Retinal pigment epithelial cell (primary cell): ENCODE data around the gene AIMP1.
A peak's percentile ranks its signal among the peaks of the same experiment; 100 is the strongest.

Experiments
- DNase-seq: peaks from one replicate; pipeline ENCODE4 v3.0.0-alpha.2; 2010; ENCODE audit warnings: low read depth
- H3K4me3 ChIP-seq: 2 replicates; pipeline ENCODE4 v1.5.1; 2011; ENCODE audit warnings: mild to moderate bottlenecking, low read length, control low read depth, moderate library complexity
- CTCF ChIP-seq: conservative IDR thresholded peaks from 2 replicates; pipeline ENCODE4 v1.5.1; 2011; ENCODE audit warnings: low read depth, low read length, control low read depth, inconsistent platforms

AIMP1 gene

GRCh38 chr4:106362086-106362825, 45.9 kb downstream of the AIMP1 start:
- no peak for TF ChIP-seq CTCF
- DNase-seq: no peak
- H3K4me3 ChIP-seq: no peak overlapping the region

DNA sequence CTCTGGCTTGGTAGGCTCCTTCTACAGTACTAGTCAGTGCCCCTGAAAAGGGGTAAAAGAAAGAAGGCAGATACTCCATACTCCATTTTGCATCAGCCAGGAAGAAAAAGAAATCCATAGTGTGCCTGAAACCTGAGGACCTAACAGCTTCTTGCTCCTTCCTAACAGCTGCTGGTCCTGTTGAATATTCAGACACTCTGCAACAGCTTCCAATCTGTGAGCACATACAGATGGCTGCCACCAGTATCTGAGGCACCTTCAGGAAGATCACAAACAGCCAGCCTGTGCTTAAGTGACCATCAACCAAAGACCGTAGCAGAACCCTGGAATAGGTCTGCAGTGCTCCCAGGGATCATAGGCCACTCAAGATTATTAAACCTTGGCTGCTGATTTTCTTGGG, 47.9 kb downstream of the AIMP1 start:
- no peak for DNase-seq
- H3K4me3 ChIP-seq: no peak overlapping the region
- no peak for TF ChIP-seq CTCF

- DNase-seq: peak; percentile 60
- no peak for TF ChIP-seq CTCF
- no peak overlapping the region for H3K4me3 ChIP-seq
Measured at GRCh38 chr4:106365613-106366012, 49.3 kb downstream of the AIMP1 start.

DNA sequence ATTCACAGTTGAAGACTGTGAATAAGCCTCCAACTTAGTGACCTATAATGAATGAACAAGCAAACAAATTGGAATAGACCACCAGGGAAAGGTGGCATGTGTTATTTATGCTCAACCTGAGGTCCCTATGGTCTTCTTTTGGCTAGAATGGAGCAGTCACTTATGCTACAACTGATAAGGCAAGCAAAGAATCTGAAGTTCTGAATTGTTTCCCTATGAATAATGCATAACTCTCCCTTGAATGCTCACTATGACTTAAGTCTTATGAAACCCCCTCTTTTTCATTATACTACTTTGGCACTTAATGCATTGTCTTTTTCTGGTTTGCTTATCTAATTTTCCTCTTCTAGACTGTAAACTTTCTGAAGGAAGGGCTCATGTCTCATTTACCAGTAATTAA, 49.7 kb downstream of the AIMP1 start:
- H3K4me3 ChIP-seq: no peak overlapping the region
- no peak for TF ChIP-seq CTCF
- DNase-seq: no peak

GRCh38 chr4:106367072-106367471, 50.7 kb downstream of the AIMP1 start:
- H3K4me3 ChIP-seq: no peak overlapping the region
- no peak for DNase-seq
- no peak for TF ChIP-seq CTCF

GRCh38 chr4:106368678-106369077, 52.3 kb downstream of the AIMP1 start, which contains the start of gene GIMD1:
Gene GIMD1, minus strand, starts transcription at chr4:106368778. Its CDS starts 1,343 bp downstream, at chr4:106367435.
- no peak within 1 kb of the TSS for H3K4me3 ChIP-seq
- DNase-seq: no peak
- TF ChIP-seq CTCF: no peak

DNA sequence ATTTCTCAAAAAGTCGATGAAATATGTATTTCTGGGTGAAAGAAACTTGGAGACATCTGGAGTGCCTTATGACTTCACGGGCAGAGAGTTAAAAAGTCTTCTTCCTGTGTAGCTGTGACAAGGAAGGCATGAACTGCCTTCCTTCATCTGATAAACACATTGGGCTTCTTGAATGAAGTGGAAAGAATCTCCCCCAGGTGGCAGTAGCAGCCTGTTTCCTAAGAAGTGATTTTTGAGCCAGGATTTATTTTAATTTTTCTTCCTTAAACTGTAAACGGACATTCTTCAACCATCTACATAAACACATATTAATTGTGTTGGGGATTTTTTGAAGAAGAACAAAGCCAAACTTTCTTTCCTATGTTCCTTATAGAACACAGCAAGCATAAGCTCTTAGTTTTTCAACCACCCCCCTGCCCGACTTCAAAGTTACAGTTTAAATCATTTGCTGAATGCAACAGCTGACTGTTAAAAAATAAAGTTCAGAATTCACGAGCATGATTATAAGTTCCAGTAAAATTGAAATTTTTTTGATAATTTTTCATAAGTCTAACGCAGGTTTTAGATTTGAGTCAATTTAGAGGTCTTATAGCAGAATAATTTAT, 53.2 kb downstream of the AIMP1 start:
- peak; percentile 46 for DNase-seq
- peak; percentile 76 for TF ChIP-seq CTCF

More for the DNA sequence above, 53.2 kb downstream of the AIMP1 start:
- no peak overlapping the region for H3K4me3 ChIP-seq
